OCI-LY7 (cell line): ENCODE results near the gene KCNMB2. TPM values are rescaled to one million over a fixed set of nuclear protein-coding genes. Genes with fewer than 3 reads are reported as not detected.

Experiments used
- BruUV-seq: library from RNA; stranded (reverse); fragments of 400-500 nt; replicated peaks from 2 replicates; lab custom pipeline; 2021; lab: Mats Ljungman, UMichigan
- CTCF ChIA-PET: fragments of 300-600 bp; sonication (Branson Sonifier 250); formaldehyde crosslinking; loops from one replicate; lab custom pipeline; 2022; ENCODE audit warnings: antibody characterized with exemption; ENCODE audit not compliant: unreplicated experiment; lab: Charles Lee
- POLR2A ChIA-PET: fragments of 300-600 bp; sonication (Branson Sonifier 250); formaldehyde crosslinking; loops from one replicate; lab custom pipeline; 2022; ENCODE audit warnings: antibody characterized with exemption; lab: Charles Lee
- DNase-seq: peaks from one replicate; pipeline ENCODE4 v3.0.0-alpha.2; 2015; ENCODE audit warnings: low spot score
- H2AFZ ChIP-seq: fragments of 200-600 bp; sonication (generic), shearing (Covaris generic); 2 replicates; pipeline ENCODE4 v1.6.1; 2014; ENCODE audit warnings: mild to moderate bottlenecking, antibody characterized with exemption, low read length, moderate library complexity
- H3K27ac ChIP-seq: fragments of 200-600 bp; sonication (generic); 2 replicates; pipeline ENCODE4 v1.5.1; 2014; ENCODE audit warnings: mixed run types, low read depth, mild to moderate bottlenecking, moderate library complexity, low read length, inconsistent platforms; ENCODE audit not compliant: poor library complexity, severe bottlenecking
- H3K36me3 ChIP-seq: fragments of 200-600 bp; sonication (generic); 2 replicates; pipeline ENCODE4 v1.6.1; 2014; ENCODE audit warnings: mild to moderate bottlenecking, antibody characterized with exemption, low read length, moderate library complexity, mixed read lengths; ENCODE audit not compliant: insufficient read depth
- H3K4me1 ChIP-seq: fragments of 200-600 bp; sonication (generic); 2 replicates; pipeline ENCODE4 v1.5.1; 2014; ENCODE audit warnings: mild to moderate bottlenecking, low read length; ENCODE audit not compliant: insufficient read depth, poor library complexity, severe bottlenecking
- H3K4me2 ChIP-seq: fragments of 200-600 bp; sonication (generic); 2 replicates; pipeline ENCODE4 v1.6.1; 2014; ENCODE audit warnings: mild to moderate bottlenecking, low read length
- H3K4me3 ChIP-seq: fragments of 200-600 bp; sonication (generic); 2 replicates; pipeline ENCODE4 v1.5.1; 2014; ENCODE audit warnings: mild to moderate bottlenecking, low read depth, low read length; ENCODE audit not compliant: poor library complexity, severe bottlenecking
- H3K79me2 ChIP-seq: fragments of 200-600 bp; sonication (generic); 2 replicates; pipeline ENCODE4 v1.6.1; 2016; ENCODE audit warnings: low read depth, mild to moderate bottlenecking, low read length, moderate library complexity, mixed read lengths; ENCODE audit not compliant: insufficient read depth
- H3K9me2 ChIP-seq: fragments of 200-600 bp; sonication (generic); 2 replicates; pipeline ENCODE4 v1.6.1; 2016; ENCODE audit warnings: mild to moderate bottlenecking, low read length, mixed read lengths; ENCODE audit not compliant: insufficient read depth
- H3K9me3 ChIP-seq: fragments of 200-600 bp; sonication (generic); 2 replicates; pipeline ENCODE4 v1.6.1; 2014; ENCODE audit warnings: mild to moderate bottlenecking, mixed run types, low read length, mixed read lengths
- H4K20me1 ChIP-seq: fragments of 200-600 bp; sonication (generic); 2 replicates; pipeline ENCODE4 v1.6.1; 2014; ENCODE audit warnings: mild to moderate bottlenecking, antibody characterized with exemption, low read length, moderate library complexity, mixed read lengths; ENCODE audit not compliant: insufficient read depth
- CTCF ChIP-seq: fragments of 200-600 bp; sonication (generic); conservative IDR thresholded peaks from 2 replicates; pipeline ENCODE4 v1.5.1; 2014; ENCODE audit warnings: mild to moderate bottlenecking, antibody characterized with exemption, low read length, moderate library complexity, mixed read lengths
- EZH2phosphoT487 ChIP-seq: fragments of 200-600 bp; sonication (generic); IDR thresholded peaks from 2 replicates; pipeline ENCODE4 v1.6.1; 2018; ENCODE audit warnings: low read depth, borderline replicate concordance, mild to moderate bottlenecking, mixed run types, antibody characterized with exemption, low read length, moderate library complexity, mixed read lengths
- intact Hi-C: fragments of 100-400 bp; cut with micrococcal nuclease; formaldehyde crosslinking; loops from one replicate; pipeline ENCODE4 v1.10.0; 2022; ENCODE audit not compliant: unreplicated experiment
- total RNA-seq, 2 experiments: library from RNA; depleted of rRNA in 1 of 2; stranded (reverse); fragments of >200 nt in 1 of 2; shearing (Covaris generic) in 1 of 2; gene quantifications; 2 replicates each; pipeline ENCODE4 v1.2.3, GENCODE V29; 2014 to 2022

Gene KCNMB2
- total RNA-seq, 2 experiments from 2014 or later, result not detected

- Histone ChIP-seq H3K27ac (no peak overlapping the region), H3K9me2 (no peaks in the 10 kb centered on the region), H3K79me2 (no peaks in the 10 kb centered on the region), H3K9me3 (no peaks in the 10 kb centered on the region), H3K4me1 (no peaks in the 10 kb centered on the region), H3K4me3 (no peak overlapping the region), H2AFZ (no peak overlapping the region), H4K20me1 (no peaks in the 10 kb centered on the region), H3K4me2 (no peak overlapping the region), H3K36me3 (no peaks in the 10 kb centered on the region)
- intact Hi-C loops, result no loop called here
- no peak for TF ChIP-seq EZH2phosphoT487
- no peak for TF ChIP-seq CTCF
- DNase-seq, result no peak
- BruUV-seq, result no TSS peak
- POLR2A ChIA-PET, result no interaction called here
- CTCF ChIA-PET, result no interaction called here
These were observed 290.3 kb downstream of the KCNMB2 start for GRCh38 chr3:178826435-178827123.

GRCh38 chr3:178827285-178827856, 291.1 kb downstream of the KCNMB2 start:
- H3K27ac ChIP-seq, result no peak overlapping the region
- H3K79me2 ChIP-seq, result no peaks in the 10 kb centered on the region
- H3K4me1 ChIP-seq, result no peaks in the 10 kb centered on the region
- no peak overlapping the region for H3K4me3 ChIP-seq
- H3K9me3 ChIP-seq, result no peaks in the 10 kb centered on the region
- H3K4me2 ChIP-seq, result no peak overlapping the region
- BruUV-seq, result no TSS peak
- no peak overlapping the region for H2AFZ ChIP-seq
- TF ChIP-seq EZH2phosphoT487 (no peak), CTCF (no peak)
- CTCF ChIA-PET, result no interaction called here
- H3K36me3 ChIP-seq, result no peaks in the 10 kb centered on the region
- H4K20me1 ChIP-seq, result no peaks in the 10 kb centered on the region
- DNase-seq, result no peak
- no peaks in the 10 kb centered on the region for H3K9me2 ChIP-seq
- POLR2A ChIA-PET, result no interaction called here
- intact Hi-C loops, result no loop called here

GRCh38 chr3:178833695-178834094, 297.5 kb downstream of the KCNMB2 start:
- intact Hi-C loops, result no loop called here
- Histone ChIP-seq H3K4me2 (no peak overlapping the region), H3K9me3 (no peaks in the 10 kb centered on the region), H3K4me3 (no peak overlapping the region), H3K9me2 (no peaks in the 10 kb centered on the region), H3K4me1 (no peaks in the 10 kb centered on the region), H4K20me1 (no peaks in the 10 kb centered on the region), H3K27ac (no peak overlapping the region), H3K79me2 (no peaks in the 10 kb centered on the region), H2AFZ (no peak overlapping the region), H3K36me3 (no peaks in the 10 kb centered on the region)
- POLR2A ChIA-PET, result interaction anchor here (0.7 to 0.9 kb wide), 2 partner anchors 30 to 64 kb away, joined by 3 read pairs; no protein-coding TSS in a partner anchor
- no peak for DNase-seq
- TF ChIP-seq CTCF (no peak), EZH2phosphoT487 (no peak)
- BruUV-seq, result no TSS peak
- CTCF ChIA-PET, result no interaction called here
